ENCODE measurements around the gene MOCOS. TPM values are rescaled to one million over a fixed set of nuclear protein-coding genes. Genes with fewer than 3 reads are reported as not detected.

Gene MOCOS
- total and polyA plus RNA-seq, 2 of the 8 experiments (the other 6 are each of a cell fraction or from before 2014, with no cell fraction given), result 4.7 to 5.8 TPM

DNA sequence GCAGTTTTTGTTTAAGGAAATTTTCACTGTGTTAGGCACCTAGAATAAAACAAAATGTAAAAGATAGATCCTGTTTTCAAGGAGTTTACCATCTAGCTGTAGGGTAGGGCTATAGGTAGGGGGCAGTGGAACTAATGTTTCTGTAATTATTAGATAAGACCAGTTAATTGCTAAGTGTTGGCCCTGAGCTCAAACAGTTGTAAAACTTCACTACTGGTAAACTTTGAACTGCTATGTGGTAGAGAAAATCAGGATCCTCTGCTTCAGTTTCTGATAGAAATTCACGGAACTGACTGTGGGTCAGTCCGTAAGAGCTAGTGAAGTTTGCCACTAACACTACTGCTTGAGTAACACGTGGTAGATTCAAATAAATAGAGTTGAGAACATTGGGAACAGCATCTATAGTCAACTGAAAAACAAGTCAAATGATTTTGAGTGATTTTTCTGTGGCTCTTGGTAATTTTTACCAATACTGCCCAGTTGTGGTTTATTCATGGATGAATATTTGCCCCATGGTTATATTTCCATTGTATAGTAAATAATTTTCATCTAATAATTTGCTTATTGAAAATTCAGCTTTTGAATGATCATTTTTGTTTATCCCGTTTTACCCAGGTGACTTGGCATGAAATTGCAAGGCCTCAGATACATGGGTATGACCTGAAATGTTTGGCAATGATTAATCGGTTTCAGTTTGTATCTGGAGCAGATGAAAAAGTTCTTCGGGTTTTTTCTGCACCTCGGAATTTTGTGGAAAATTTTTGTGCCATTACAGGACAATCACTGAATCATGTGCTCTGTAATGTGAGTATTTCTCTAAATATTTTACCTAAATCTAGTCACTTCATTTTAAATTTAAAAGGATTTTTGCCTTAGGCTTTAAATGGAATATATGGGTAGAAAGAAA, 31.2 kb upstream of the MOCOS start:
- no peaks in the 10 kb centered on the region for H3K27me3 ChIP-seq (replicated peaks in 1 of 4; ENCODE audit: control insufficient read depth in 3 of 4, extremely low read depth in 1 of 4, insufficient read depth in 3 of 4, low read length in 3 of 4)
- H3K56ac ChIP-seq (replicated peaks; ENCODE audit: insufficient read length, low read depth, low read length), result no peak overlapping the region
- H3K27ac ChIP-seq (ENCODE audit: low read depth, low read length), result no peak overlapping the region
- H3K4me3 ChIP-seq (ENCODE audit: extremely low read depth in 1 of 4, insufficient read depth in 2 of 4, low read depth in 3 of 4, low read length in 4 of 4), result no peak overlapping the region
- H4K20me1 ChIP-seq (replicated peaks in 1 of 2; ENCODE audit: control insufficient read depth in 1 of 2, insufficient read depth in 2 of 2, low read length in 2 of 2), result peaks cover 0 to 5% of the 10 kb centered on the region in 2 experiments
- H3K4me2 ChIP-seq (ENCODE audit: insufficient read depth in 1 of 2, low read depth in 2 of 2, low read length in 2 of 2), result no peak overlapping the region
- no peaks in the 10 kb centered on the region for H3K23me2 ChIP-seq (ENCODE audit: low read depth, low read length)
- H3K9me3 ChIP-seq (ENCODE audit: insufficient read depth in 2 of 2, low read depth in 1 of 2, low read length in 1 of 2), result no peaks in the 10 kb centered on the region
- H2AFZ ChIP-seq (ENCODE audit: low read length), result no peak overlapping the region
- H2BK20ac ChIP-seq (ENCODE audit: low read length), result no peak overlapping the region
- no peak overlapping the region for H4K91ac ChIP-seq (replicated peaks; ENCODE audit: insufficient read length, low read length)
- H3K9ac ChIP-seq (replicated peaks in 1 of 4; ENCODE audit: extremely low read depth in 1 of 4, low read depth in 3 of 4, low read length in 3 of 4), result no peak overlapping the region
- TF ChIP-seq CTCF (IDR thresholded peaks at IDR 0.05; ENCODE audit: control extremely low read depth in 1 of 3, insufficient read depth in 1 of 3, low read depth in 1 of 3, low read length in 3 of 3), result no peak
- TF ChIP-seq GTF2F1 (IDR thresholded peaks at IDR 0.05; ENCODE audit: borderline replicate concordance, low read depth, low read length), result no peak
- TF ChIP-seq RFX5 (IDR thresholded peaks at IDR 0.05; ENCODE audit: borderline replicate concordance, low read depth, low read length), result no peak
- no peak for TF ChIP-seq BRCA1 (IDR thresholded peaks at IDR 0.05; ENCODE audit: low read depth, low read length)
- TF ChIP-seq CREB1 (IDR thresholded peaks at IDR 0.05), result no peak
- TF ChIP-seq KDM5A (IDR thresholded peaks at IDR 0.05; ENCODE audit: low read length), result no peak
- TF ChIP-seq EP300 (IDR thresholded peaks at IDR 0.05; ENCODE audit: borderline replicate concordance in 1 of 2, low read depth in 2 of 2, low read length in 2 of 2), result no peak
- no peak for TF ChIP-seq RAD21 (IDR thresholded peaks at IDR 0.05 in 1 of 2, conservative IDR thresholded peaks at IDR 0.05 in 1 of 2; ENCODE audit: low read depth in 2 of 2, low read length in 2 of 2)
- TF ChIP-seq CHD2 (IDR thresholded peaks at IDR 0.05; ENCODE audit: low read length), result no peak
- ChIA-PET CTCF (ENCODE audit: partially characterized antibody) (interaction anchor here (0.5 to 1.6 kb wide), 9 partner anchors 11 to 401 kb away, joined by 3 to 8 read pairs (median 3); no protein-coding TSS in a partner anchor), POLR2A (ENCODE audit: partially characterized antibody) (interaction anchor here (1.0 kb wide), 1 partner anchor 11 kb away, joined by 3 read pairs; no protein-coding TSS in a partner anchor)
- no peak overlapping the region for H3K14ac ChIP-seq (ENCODE audit: insufficient read length)
- 92% methylated on average over 7 of the region's 7 CpGs; no CpG with 5 or more reads in 1 of the 2 experiments for WGBS, 2 experiments (ENCODE audit: extremely low coverage in 1 of 2, insufficient coverage in 1 of 2, insufficient read length in 1 of 2, insufficient replicate concordance in 2 of 2, low coverage in 1 of 2, low lambda C conversion rate in 2 of 2, missing lambda C conversion rate in 1 of 2)
- no peak overlapping the region for H2BK15ac ChIP-seq (ENCODE audit: low read length)
- no peak overlapping the region for H4K8ac ChIP-seq (ENCODE audit: extremely low read depth, insufficient read depth, low read length)
- no peaks in the 10 kb centered on the region for H3K79me2 ChIP-seq (ENCODE audit: control insufficient read depth in 1 of 2, insufficient read depth in 2 of 2, low read length in 2 of 2)
- H3K18ac ChIP-seq (ENCODE audit: extremely low read depth, low read length), result no peak overlapping the region
- DNase-seq (ENCODE audit: low read depth in 1 of 2, low spot score in 2 of 2) (no peak), FAIRE-seq (no peak)
- H2BK12ac ChIP-seq (ENCODE audit: low read depth, low read length), result no peak overlapping the region
- H3K36me3 ChIP-seq (ENCODE audit: control insufficient read depth in 2 of 4, insufficient read depth in 4 of 4, low read length in 3 of 4), result peaks cover 31 to 89% (median 69%) of the 10 kb centered on the region in 4 experiments
- H3K79me1 ChIP-seq (ENCODE audit: low read depth, low read length), result no peaks in the 10 kb centered on the region
- H3K4me1 ChIP-seq (replicated peaks in 1 of 4; ENCODE audit: control insufficient read depth in 3 of 4, insufficient read depth in 4 of 4, low read length in 3 of 4), result no peaks in the 10 kb centered on the region
- no peak overlapping the region for H2BK5ac ChIP-seq (ENCODE audit: low read depth, low read length)
- H3K23ac ChIP-seq (ENCODE audit: insufficient read length), result no peak overlapping the region
- no peak overlapping the region for H2BK120ac ChIP-seq (replicated peaks; ENCODE audit: low read depth, low read length)
- H4K5ac ChIP-seq (ENCODE audit: insufficient read length, low read depth, low read length), result no peak overlapping the region
- no peak overlapping the region for H3K4ac ChIP-seq (replicated peaks; ENCODE audit: insufficient read length, low read depth, low read length)
- no peak overlapping the region for H2AK5ac ChIP-seq (ENCODE audit: low read depth, low read length)

Measured in H1 (cell line).